Heart left ventricle (tissue), 16 donors: Measurements from ENCODE around the gene ZNF423. TPM values are rescaled to one million over a fixed set of nuclear protein-coding genes. Genes with fewer than 3 reads are reported as not detected.

Experiments
- ATAC-seq, 4 donors: fragments of 200-7000 bp; cut with Tn5 transposase; one replicate each; pipeline ENCODE4 v1.9.1; 2020 to 2022; ENCODE audit warnings: moderate library complexity in 4 of 4, mild to moderate bottlenecking in 3 of 4, moderate number of reproducible peaks in 1 of 4
- DNase-seq, 5 donors: peaks; one replicate each; pipeline ENCODE4 v3.0.0-alpha.2; 2020
- H3K27ac ChIP-seq, 12 donors: fragments of 200-600 bp; sonication (generic) in 4 of 12; one replicate each; pipeline versions ENCODE4 v1.5.0 to v1.8.0; 2016 to 2022; ENCODE audit warnings: mild to moderate bottlenecking in 2 of 12
- H3K27me3 ChIP-seq, 9 donors: fragments of 200-600 bp; sonication (generic) in 2 of 9; one replicate each; pipeline versions ENCODE4 v1.5.1 to v1.8.0; 2016 to 2022; ENCODE audit warnings: mild to moderate bottlenecking in 3 of 9
- H3K36me3 ChIP-seq, 9 donors: fragments of 200-600 bp; sonication (generic) in 2 of 9; one replicate each; pipeline versions ENCODE4 v1.5.0 to v1.8.0; 2018 to 2022; ENCODE audit warnings: mild to moderate bottlenecking in 2 of 9
- H3K4me1 ChIP-seq, 12 donors: fragments of 200-600 bp; sonication (generic) in 4 of 12; one replicate each; pipeline versions ENCODE4 v1.5.0 to v1.8.0; 2016 to 2022; ENCODE audit warnings: mild to moderate bottlenecking in 3 of 12
- H3K4me3 ChIP-seq, 12 donors: fragments of 200-600 bp; sonication (generic) in 4 of 12; one replicate each; pipeline versions ENCODE4 v1.5.0 to v1.8.0; 2017 to 2022; ENCODE audit warnings: mild to moderate bottlenecking in 9 of 12, moderate library complexity in 4 of 12
- H3K9me3 ChIP-seq, 12 donors: fragments of 200-600 bp; sonication (generic) in 4 of 12; one replicate each; pipeline versions ENCODE4 v1.5.0 to v1.8.0; 2016 to 2022; ENCODE audit warnings: mild to moderate bottlenecking in 1 of 12
- POLR2A ChIP-seq, 2 donors: fragments of 450-650 bp; IDR thresholded peaks; one replicate each; pipeline ENCODE4 v1.6.1; 2017; ENCODE audit warnings: antibody characterized with exemption in 2 of 2, mild to moderate bottlenecking in 2 of 2, moderate library complexity in 2 of 2
- WGBS, 4 donors: extraction: QIAGEN DNeasy Blood & Tissue Kit in 2 of 4; methylation state at CpG; one replicate each; pipeline versions ENCODE4 v1.1.5 to v1.1.7; 2013 to 2018; 5-methylcytosine and 5-hydroxymethylcytosine counted together
- intact Hi-C, 10 donors: fragments of 100-400 bp; cut with DNase I; formaldehyde crosslinking; loops; one replicate each; pipeline versions ENCODE4 v1.11.1 to v1.14.2; 2022
- polyA plus RNA-seq, 2 donors: library from polyadenylated mRNA; stranded (reverse); fragments of 200-250 nt; gene quantifications; one replicate each; pipeline ENCODE4 v1.2.3, GENCODE V29; 2013
- total RNA-seq, 9 donors: library from RNA; depleted of rRNA in 2 of 9; stranded (reverse); fragments of >200 nt in 2 of 9; fragmentation: NEBNext Ultra II Directional in 3 of 9; extraction: Animal tissue kit (Norgen Biotek cat#: 25700) in 3 of 9; gene quantifications; one replicate each; pipeline versions ENCODE4 v1.1.0 to v1.2.4, GENCODE V29; 2016 to 2023
- TF ChIP-seq, protein P1 (sequence below), 12 donors: fragments of 200-600 bp; sonication (generic) in 4 of 12; IDR thresholded peaks; one replicate each; pipeline versions ENCODE4 v1.5.0 to v1.8.0; 2018 to 2022; ENCODE audit warnings: antibody characterized with exemption in 12 of 12, mild to moderate bottlenecking in 5 of 12
- donor health status: ischemic (EF 13 %, LVEDD 7.1; RV severe dilation, severe dysfunction).
- donor health status: healthy with polysubstance abuse.
- donor health status: DM: no; HTN: yes; CAD: no.
- donor health status: DM: no; HTN: no; CAD: no.
- donor health status: ischemic (EF 25% LVEDD 6.9; RV normal size, moderate dysfunction).
- donor health status: ischemic (EF 25% LVEDD 5.7; RV mildly dilated, moderate dysfunction).
- donor health status: healthy.
- donor health status: DM: yes; HTN: yes; CAD: no.
- donor health status: ischemic (EF 35%, LVEDD 5.7; RV mildly dilated, moderate dysfunction).
- donor health status: nonischemic (EF 11% LVEDD 7.7; RV severe dilation, severe dysfunction).
- donor health status: DM: yes; HTN: yes; CAD: no.
- donor health status: PGD.
- donor health status: ischemic (EF 29% LVEDD 5.4; RV normal size, mild dysfunction).
- donor health status: nonischemic (EF 23%, LVEDD 6.1; RV moderate dilation, normal function).

Gene ZNF423
- total and polyA plus RNA-seq, 11 donors, result 1.8 to 10.4 (median 5.7) TPM

DNA sequence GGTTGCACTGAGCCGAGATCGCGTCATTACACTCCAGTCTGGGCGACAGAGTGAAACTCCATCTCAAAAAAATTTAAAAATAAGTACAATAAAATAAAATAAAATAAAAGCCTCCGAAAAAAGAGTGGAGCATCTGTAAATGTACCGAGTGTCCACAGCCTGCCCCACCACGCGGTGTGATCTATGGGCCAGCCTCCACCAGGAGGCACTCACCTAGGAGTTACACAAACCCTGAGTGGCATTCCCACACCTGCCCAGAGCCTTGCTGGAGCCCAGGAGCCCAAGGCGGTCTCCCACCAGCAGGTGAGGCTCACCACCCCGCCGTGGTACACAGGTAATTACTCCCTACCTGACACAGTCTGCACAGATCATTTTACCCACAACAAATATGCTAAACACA lies 183.2 kb downstream of the ZNF423 start:
- H3K4me1 ChIP-seq, result no peaks in the 10 kb centered on the region
- 88 to 95% (median 92%) methylated on average over 10 to 11 of the region's 11 CpGs for WGBS, 4 donors
- DNase-seq, result no peak

DNA sequence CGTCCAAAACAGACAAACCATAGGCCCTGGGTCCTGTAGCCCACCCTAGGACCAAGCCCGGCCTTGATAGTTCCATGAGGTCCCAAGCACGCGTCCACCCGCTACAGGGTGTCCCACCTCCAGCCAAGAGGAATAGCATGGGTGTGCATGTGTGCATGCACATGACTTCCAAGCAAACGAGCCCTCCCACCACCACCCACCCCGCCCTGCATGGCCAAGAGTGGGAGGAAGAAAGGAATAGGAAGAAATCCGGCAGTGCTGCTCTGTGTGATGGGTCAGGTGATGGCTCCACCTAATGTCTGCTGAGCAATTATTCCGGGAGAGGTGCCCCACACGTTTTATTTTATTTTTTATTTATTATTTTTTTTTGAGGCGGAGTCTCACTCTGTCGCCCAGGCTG lies 184.6 kb downstream of the ZNF423 start:
- H3K9me3 ChIP-seq, result no peaks in the 10 kb centered on the region
- no peaks in the 10 kb centered on the region for H3K36me3 ChIP-seq
- no peaks in the 10 kb centered on the region for H3K4me1 ChIP-seq
- TF ChIP-seq, protein P1, sequence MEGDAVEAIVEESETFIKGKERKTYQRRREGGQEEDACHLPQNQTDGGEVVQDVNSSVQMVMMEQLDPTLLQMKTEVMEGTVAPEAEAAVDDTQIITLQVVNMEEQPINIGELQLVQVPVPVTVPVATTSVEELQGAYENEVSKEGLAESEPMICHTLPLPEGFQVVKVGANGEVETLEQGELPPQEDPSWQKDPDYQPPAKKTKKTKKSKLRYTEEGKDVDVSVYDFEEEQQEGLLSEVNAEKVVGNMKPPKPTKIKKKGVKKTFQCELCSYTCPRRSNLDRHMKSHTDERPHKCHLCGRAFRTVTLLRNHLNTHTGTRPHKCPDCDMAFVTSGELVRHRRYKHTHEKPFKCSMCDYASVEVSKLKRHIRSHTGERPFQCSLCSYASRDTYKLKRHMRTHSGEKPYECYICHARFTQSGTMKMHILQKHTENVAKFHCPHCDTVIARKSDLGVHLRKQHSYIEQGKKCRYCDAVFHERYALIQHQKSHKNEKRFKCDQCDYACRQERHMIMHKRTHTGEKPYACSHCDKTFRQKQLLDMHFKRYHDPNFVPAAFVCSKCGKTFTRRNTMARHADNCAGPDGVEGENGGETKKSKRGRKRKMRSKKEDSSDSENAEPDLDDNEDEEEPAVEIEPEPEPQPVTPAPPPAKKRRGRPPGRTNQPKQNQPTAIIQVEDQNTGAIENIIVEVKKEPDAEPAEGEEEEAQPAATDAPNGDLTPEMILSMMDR (IDR thresholded peaks at IDR 0.05), result no peak
- no peak for TF ChIP-seq POLR2A (IDR thresholded peaks at IDR 0.05)
- DNase-seq (peak in 1 of 5 donors; percentile 34), ATAC-seq (no peak)
- WGBS, 4 donors, result 90 to 91% (median 90%) methylated on average over 12 of the region's 12 CpGs
- H3K4me3 ChIP-seq, result no peak overlapping the region
- H3K27me3 ChIP-seq, result no peaks in the 10 kb centered on the region
- intact Hi-C loops, result no loop called here
- H3K27ac ChIP-seq, result no peak overlapping the region

More for the DNA sequence above, 183.2 kb downstream of the ZNF423 start:
- ATAC-seq, result no peak
- no peaks in the 10 kb centered on the region for H3K27me3 ChIP-seq
- no peak overlapping the region for H3K27ac ChIP-seq
- H3K36me3 ChIP-seq, result no peaks in the 10 kb centered on the region
- intact Hi-C loops, result no loop called here
- H3K4me3 ChIP-seq, result no peak overlapping the region
- no peak for TF ChIP-seq POLR2A (IDR thresholded peaks at IDR 0.05)
- TF ChIP-seq, protein P1 (IDR thresholded peaks at IDR 0.05), result no peak
- no peaks in the 10 kb centered on the region for H3K9me3 ChIP-seq

DNA sequence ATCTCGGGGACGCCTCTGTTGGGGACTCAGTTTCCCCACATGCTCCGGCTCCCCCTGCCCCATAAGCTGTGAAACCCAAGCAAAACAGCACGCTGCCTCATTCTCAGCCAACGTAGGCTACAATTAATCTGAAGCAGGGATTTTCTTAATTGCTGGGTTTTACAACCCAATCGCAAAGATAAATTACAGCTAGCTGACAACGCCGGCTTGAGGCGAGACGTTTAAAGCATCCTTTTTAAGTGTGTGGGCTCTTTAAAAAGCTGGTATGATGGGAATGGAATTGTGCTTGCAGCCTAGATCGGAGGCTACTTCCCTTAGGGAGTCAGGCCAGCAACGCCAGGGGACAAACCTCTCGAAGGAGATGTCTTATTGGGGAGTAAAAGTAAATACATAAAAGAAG lies 185.3 kb downstream of the ZNF423 start:
- intact Hi-C loops, result no loop called here
- DNase-seq, result no peak
- TF ChIP-seq POLR2A (IDR thresholded peaks at IDR 0.05), result no peak
- TF ChIP-seq, protein P1 (IDR thresholded peaks at IDR 0.05), result no peak
- H3K4me3 ChIP-seq, result no peak overlapping the region
- H3K27me3 ChIP-seq, result no peaks in the 10 kb centered on the region
- H3K4me1 ChIP-seq, result peaks cover 0 to 1% (median 0%) of the 10 kb centered on the region in 12 donors
- H3K27ac ChIP-seq, result no peak overlapping the region
- WGBS, 4 donors, result 88 to 95% (median 92%) methylated on average over 13 of the region's 13 CpGs
- ATAC-seq, result no peak
- no peaks in the 10 kb centered on the region for H3K36me3 ChIP-seq
- no peaks in the 10 kb centered on the region for H3K9me3 ChIP-seq

DNA sequence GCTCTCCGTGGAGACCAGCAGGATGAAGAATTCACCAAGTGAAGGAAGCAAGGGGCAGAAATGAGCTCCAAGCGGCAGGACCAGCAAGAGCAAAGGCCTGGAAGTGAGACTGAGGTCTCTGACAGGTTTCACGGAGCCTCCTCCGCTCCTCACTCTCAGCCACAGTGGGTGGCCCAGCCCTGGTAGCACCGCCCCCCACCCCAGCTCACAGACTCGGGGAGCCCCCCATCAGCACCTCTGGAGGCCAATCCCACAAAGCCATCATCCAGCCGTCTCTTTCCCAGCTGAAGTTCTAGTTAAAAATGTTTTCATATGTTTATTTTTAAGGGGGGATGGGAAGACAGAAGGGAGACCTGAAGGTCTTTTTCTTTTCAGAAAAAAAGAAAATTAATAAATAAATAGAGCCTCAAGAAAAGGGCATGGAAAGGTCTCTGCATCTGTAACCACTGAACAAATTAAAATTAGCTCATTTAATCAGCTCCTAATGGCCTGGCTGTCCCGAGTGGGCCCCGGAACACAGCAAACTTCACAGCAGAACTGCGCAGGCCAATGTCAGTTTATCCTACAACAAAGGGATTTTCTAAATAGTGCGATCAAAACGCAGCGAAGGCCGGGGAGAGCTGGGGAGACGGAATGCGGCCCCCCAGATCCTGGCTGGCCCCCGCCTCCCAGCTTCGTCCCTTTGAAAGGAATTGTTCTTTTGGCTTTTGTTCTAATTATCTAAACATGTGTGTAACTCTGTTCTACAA lies 190.3 kb downstream of the ZNF423 start:
- 78 to 83% (median 81%) methylated on average over 18 of the region's 18 CpGs for WGBS, 4 donors
- peak in 1 of 5 donors; percentile 44 for DNase-seq
- H3K27me3 ChIP-seq, result no peaks in the 10 kb centered on the region
- H3K9me3 ChIP-seq, result no peaks in the 10 kb centered on the region
- H3K36me3 ChIP-seq, result no peaks in the 10 kb centered on the region
- ATAC-seq, result no peak
- H3K4me3 ChIP-seq, result no peak overlapping the region
- H3K27ac ChIP-seq, result peak overlapping the region in 5 of 12 donors; percentile 39 to 82 (median 76)
- intact Hi-C loops, result no loop called here
- peaks cover 0 to 41% (median 21%) of the 10 kb centered on the region in 12 donors for H3K4me1 ChIP-seq
- TF ChIP-seq, protein P1 (IDR thresholded peaks at IDR 0.05), result no peak
- TF ChIP-seq POLR2A (IDR thresholded peaks at IDR 0.05), result no peak
